SKM-1 treated with dmso at 0.1 percent for 144 hours (cell line): ENCODE measurements around the gene TIMM9.
"Not testable (repeated sequence)": the region's sequence is repeated elsewhere in the genome, so short reads cannot be mapped to it uniquely, and the experiment has no call there.

Experiments
- DNase-seq: peaks from one replicate; lab custom pipeline; 2025; ENCODE audit not compliant: unreplicated experiment; lab: John Stamatoyannopoulos, UW

Gene TIMM9

GRCh38 chr14:58427281-58428117, at the start of gene TIMM9, which contains the start of gene KIAA0586:
Gene TIMM9, minus strand, starts transcription at chr14:58427531. Its CDS starts 15,586 bp downstream, at chr14:58411945.
Gene KIAA0586, plus strand, starts transcription at chr14:58427719. Its CDS starts 546 bp downstream, at chr14:58428265.
- DNase-seq, result peak; percentile 88

GRCh38 chr14:58476320-58476719, 49.0 kb upstream of the TIMM9 start:
- no peak for DNase-seq

GRCh38 chr14:58469309-58469708, 42.0 kb upstream of the TIMM9 start:
- no peak for DNase-seq

- DNase-seq, result no peak
Measured at GRCh38 chr14:58467575-58467974, 40.2 kb upstream of the TIMM9 start.

GRCh38 chr14:58466459-58466858, 39.1 kb upstream of the TIMM9 start:
- DNase-seq, result no peak

GRCh38 chr14:58465421-58465820, 38.1 kb upstream of the TIMM9 start:
- DNase-seq, result no peak

- no peak for DNase-seq
Measured at GRCh38 chr14:58464652-58465051, 37.3 kb upstream of the TIMM9 start.

GRCh38 chr14:58463147-58463546, 35.8 kb upstream of the TIMM9 start:
- no peak for DNase-seq

- no peak for DNase-seq
Measured at GRCh38 chr14:58460772-58461171, 33.4 kb upstream of the TIMM9 start.

GRCh38 chr14:58455593-58456265, 28.4 kb upstream of the TIMM9 start:
- no peak for DNase-seq

- no peak for DNase-seq
Measured at GRCh38 chr14:58444627-58445026, 17.3 kb upstream of the TIMM9 start.

- no peak for DNase-seq
Measured at GRCh38 chr14:58439476-58439875, 12.1 kb upstream of the TIMM9 start.

- DNase-seq, result no peak
Measured at GRCh38 chr14:58430156-58430555, 2.8 kb upstream of the TIMM9 start.

GRCh38 chr14:58428118-58428683, 870 bp upstream of the TIMM9 start:
- no peak for DNase-seq

GRCh38 chr14:58426670-58427280, 556 bp downstream of the TIMM9 start:
- peak; percentile 35 for DNase-seq

- DNase-seq, result not testable (repeated sequence)
Measured at GRCh38 chr14:58416934-58417333, 10.4 kb downstream of the TIMM9 start.

- no peak for DNase-seq
Measured at GRCh38 chr14:58415636-58416547, 11.4 kb downstream of the TIMM9 start.

- no peak for DNase-seq
Measured at GRCh38 chr14:58414845-58415244, 12.5 kb downstream of the TIMM9 start.

GRCh38 chr14:58408681-58409215, 18.6 kb downstream of the TIMM9 start:
- DNase-seq, result no peak

GRCh38 chr14:58401587-58401986, 25.7 kb downstream of the TIMM9 start:
- DNase-seq, result no peak
